GM19035 (cell line): ENCODE data around the gene GNGT2.
"Not testable (repeated sequence)": the region's sequence is repeated elsewhere in the genome, so short reads cannot be mapped to it uniquely, and the experiment has no call there.

Source experiments
- ATAC-seq: cut with Tn5 transposase; IDR thresholded peaks from one replicate; pipeline ENCODE4 v1.9.1; 2021; ENCODE audit not compliant: unreplicated experiment

The GNGT2 gene

GRCh38 chr17:49180998-49181635 lies 29.3 kb downstream of the GNGT2 start:
- ATAC-seq: no peak

GRCh38 chr17:49180303-49180702 lies 30.1 kb downstream of the GNGT2 start:
- no peak for ATAC-seq

GRCh38 chr17:49175978-49176377 lies 34.4 kb downstream of the GNGT2 start:
- not testable (repeated sequence) for ATAC-seq

GRCh38 chr17:49170711-49171110 lies 39.7 kb downstream of the GNGT2 start:
- not testable (repeated sequence) for ATAC-seq

GRCh38 chr17:49170216-49170615 lies 40.2 kb downstream of the GNGT2 start:
- ATAC-seq: no peak

GRCh38 chr17:49168706-49169105 lies 41.7 kb downstream of the GNGT2 start:
- ATAC-seq: no peak

GRCh38 chr17:49165143-49165542 lies 45.2 kb downstream of the GNGT2 start:
- ATAC-seq: no peak

- no peak for ATAC-seq
These were observed 47.5 kb downstream of the GNGT2 start for GRCh38 chr17:49162866-49163265.

GRCh38 chr17:49157784-49158183 lies 52.6 kb downstream of the GNGT2 start:
- no peak for ATAC-seq

- ATAC-seq: no peak
These were observed 54.1 kb downstream of the GNGT2 start for GRCh38 chr17:49156256-49156655.
